ENCODE data around the gene RAB3B.

Gene RAB3B

DNA sequence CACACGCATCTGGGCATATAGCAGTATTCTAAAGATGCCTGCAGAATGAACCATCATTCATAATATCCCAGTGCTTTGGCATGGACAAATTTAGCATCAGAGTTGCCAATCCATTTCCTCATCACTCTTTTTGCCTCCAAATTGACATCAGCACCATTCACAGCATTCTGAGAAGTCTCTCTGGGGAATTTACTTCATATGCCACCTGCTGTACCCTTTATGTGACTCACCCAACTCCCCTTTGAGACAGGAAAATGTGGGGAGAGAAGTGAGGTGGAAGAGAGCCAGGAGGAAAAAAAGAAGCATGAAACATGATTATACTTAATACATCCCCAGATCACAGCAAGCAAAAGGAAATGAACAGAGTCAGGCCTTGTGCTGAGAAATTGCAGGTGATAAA, 37.4 kb downstream of the RAB3B start:
- TF ChIP-seq SPI1 (IDR thresholded peaks at IDR 0.05; ENCODE audit: borderline replicate concordance, low read depth) (no peak), GABPA (IDR thresholded peaks at IDR 0.05; ENCODE audit: low read depth) (no peak), POLR2AphosphoS5 (IDR thresholded peaks at IDR 0.05; ENCODE audit: low read depth) (no peak)
- TF ChIP-seq, protein P1, sequence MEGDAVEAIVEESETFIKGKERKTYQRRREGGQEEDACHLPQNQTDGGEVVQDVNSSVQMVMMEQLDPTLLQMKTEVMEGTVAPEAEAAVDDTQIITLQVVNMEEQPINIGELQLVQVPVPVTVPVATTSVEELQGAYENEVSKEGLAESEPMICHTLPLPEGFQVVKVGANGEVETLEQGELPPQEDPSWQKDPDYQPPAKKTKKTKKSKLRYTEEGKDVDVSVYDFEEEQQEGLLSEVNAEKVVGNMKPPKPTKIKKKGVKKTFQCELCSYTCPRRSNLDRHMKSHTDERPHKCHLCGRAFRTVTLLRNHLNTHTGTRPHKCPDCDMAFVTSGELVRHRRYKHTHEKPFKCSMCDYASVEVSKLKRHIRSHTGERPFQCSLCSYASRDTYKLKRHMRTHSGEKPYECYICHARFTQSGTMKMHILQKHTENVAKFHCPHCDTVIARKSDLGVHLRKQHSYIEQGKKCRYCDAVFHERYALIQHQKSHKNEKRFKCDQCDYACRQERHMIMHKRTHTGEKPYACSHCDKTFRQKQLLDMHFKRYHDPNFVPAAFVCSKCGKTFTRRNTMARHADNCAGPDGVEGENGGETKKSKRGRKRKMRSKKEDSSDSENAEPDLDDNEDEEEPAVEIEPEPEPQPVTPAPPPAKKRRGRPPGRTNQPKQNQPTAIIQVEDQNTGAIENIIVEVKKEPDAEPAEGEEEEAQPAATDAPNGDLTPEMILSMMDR (IDR thresholded peaks at IDR 0.05; ENCODE audit: insufficient read depth, low read length): no peak
- TF ChIP-seq, protein P2, sequence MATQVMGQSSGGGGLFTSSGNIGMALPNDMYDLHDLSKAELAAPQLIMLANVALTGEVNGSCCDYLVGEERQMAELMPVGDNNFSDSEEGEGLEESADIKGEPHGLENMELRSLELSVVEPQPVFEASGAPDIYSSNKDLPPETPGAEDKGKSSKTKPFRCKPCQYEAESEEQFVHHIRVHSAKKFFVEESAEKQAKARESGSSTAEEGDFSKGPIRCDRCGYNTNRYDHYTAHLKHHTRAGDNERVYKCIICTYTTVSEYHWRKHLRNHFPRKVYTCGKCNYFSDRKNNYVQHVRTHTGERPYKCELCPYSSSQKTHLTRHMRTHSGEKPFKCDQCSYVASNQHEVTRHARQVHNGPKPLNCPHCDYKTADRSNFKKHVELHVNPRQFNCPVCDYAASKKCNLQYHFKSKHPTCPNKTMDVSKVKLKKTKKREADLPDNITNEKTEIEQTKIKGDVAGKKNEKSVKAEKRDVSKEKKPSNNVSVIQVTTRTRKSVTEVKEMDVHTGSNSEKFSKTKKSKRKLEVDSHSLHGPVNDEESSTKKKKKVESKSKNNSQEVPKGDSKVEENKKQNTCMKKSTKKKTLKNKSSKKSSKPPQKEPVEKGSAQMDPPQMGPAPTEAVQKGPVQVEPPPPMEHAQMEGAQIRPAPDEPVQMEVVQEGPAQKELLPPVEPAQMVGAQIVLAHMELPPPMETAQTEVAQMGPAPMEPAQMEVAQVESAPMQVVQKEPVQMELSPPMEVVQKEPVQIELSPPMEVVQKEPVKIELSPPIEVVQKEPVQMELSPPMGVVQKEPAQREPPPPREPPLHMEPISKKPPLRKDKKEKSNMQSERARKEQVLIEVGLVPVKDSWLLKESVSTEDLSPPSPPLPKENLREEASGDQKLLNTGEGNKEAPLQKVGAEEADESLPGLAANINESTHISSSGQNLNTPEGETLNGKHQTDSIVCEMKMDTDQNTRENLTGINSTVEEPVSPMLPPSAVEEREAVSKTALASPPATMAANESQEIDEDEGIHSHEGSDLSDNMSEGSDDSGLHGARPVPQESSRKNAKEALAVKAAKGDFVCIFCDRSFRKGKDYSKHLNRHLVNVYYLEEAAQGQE (IDR thresholded peaks at IDR 0.05; ENCODE audit: insufficient replicate concordance, low read depth): no peak
- no peak for DNase-seq (ENCODE audit: low read depth in 1 of 2, low spot score in 1 of 2)
- Histone ChIP-seq H3K27ac (replicated peaks) (no peak overlapping the region), H3K4me3 (replicated peaks; ENCODE audit: insufficient read depth, low read length) (no peak overlapping the region), H3K27me3 (ENCODE audit: insufficient read depth, poor library complexity, severe bottlenecking) (no peaks in the 10 kb centered on the region)

DNA sequence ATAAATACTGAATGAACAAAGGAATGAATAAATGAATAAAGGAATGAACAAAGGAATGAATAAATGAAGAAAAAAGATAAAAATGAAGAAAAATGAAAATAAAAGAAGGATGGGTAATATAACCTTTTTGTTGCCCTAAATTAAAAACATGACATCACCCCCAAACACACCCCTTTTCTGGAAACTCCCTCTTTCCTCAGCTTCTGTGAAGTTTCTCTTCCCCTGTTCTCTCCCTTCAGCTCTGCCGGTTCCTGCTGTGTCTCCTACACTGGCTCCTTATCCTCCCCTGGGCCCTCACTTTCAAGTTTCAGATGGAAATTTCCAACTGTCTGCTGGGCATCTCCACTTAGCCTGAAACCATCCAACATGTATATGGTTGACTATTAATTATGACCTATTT, 37.9 kb downstream of the RAB3B start:
- TF ChIP-seq, protein P2 (IDR thresholded peaks at IDR 0.05; ENCODE audit: insufficient replicate concordance, low read depth): no peak
- TF ChIP-seq POLR2AphosphoS5 (IDR thresholded peaks at IDR 0.05; ENCODE audit: low read depth) (no peak), GABPA (IDR thresholded peaks at IDR 0.05; ENCODE audit: low read depth) (no peak), SPI1 (IDR thresholded peaks at IDR 0.05; ENCODE audit: borderline replicate concordance, low read depth) (no peak)
- TF ChIP-seq, protein P1 (IDR thresholded peaks at IDR 0.05; ENCODE audit: insufficient read depth, low read length): no peak
- H3K27me3 ChIP-seq (ENCODE audit: insufficient read depth, poor library complexity, severe bottlenecking): no peaks in the 10 kb centered on the region

DNA sequence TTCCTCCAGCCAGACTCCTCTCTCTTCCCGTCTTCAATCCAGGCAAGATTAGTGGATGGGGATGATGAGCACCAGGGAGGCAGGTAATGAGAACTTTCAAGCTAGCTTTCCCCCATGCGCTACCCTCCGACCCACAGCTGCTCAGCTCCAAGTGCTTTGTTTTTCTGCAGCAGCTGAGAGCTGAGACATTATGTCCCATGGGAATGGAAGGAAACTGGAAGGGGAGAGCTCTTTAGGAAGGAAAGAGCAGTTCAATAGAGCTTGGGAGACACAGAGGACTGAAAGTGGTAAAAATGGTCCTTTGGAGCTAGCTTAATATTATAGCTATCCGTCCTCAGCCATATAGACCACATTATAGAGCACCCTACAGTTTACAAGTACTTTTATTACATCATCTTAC, 39.8 kb downstream of the RAB3B start:
- TF ChIP-seq, protein P1 (IDR thresholded peaks at IDR 0.05; ENCODE audit: insufficient read depth, low read length): no peak
- TF ChIP-seq, protein P2 (IDR thresholded peaks at IDR 0.05; ENCODE audit: insufficient replicate concordance, low read depth): no peak
- no peak for TF ChIP-seq GABPA (IDR thresholded peaks at IDR 0.05; ENCODE audit: low read depth)
- TF ChIP-seq POLR2AphosphoS5 (IDR thresholded peaks at IDR 0.05; ENCODE audit: low read depth): no peak
- TF ChIP-seq SPI1 (IDR thresholded peaks at IDR 0.05; ENCODE audit: borderline replicate concordance, low read depth): no peak
- Histone ChIP-seq H3K27me3 (ENCODE audit: insufficient read depth, poor library complexity, severe bottlenecking) (no peaks in the 10 kb centered on the region), H3K27ac (replicated peaks) (no peak overlapping the region), H3K4me3 (replicated peaks; ENCODE audit: insufficient read depth, low read length) (no peak overlapping the region)
- no peak for DNase-seq (ENCODE audit: low read depth in 1 of 2, low spot score in 1 of 2)

More for the DNA sequence above, 37.9 kb downstream of the RAB3B start:
- no peak for DNase-seq (ENCODE audit: low read depth in 1 of 2, low spot score in 1 of 2)
- Histone ChIP-seq H3K27ac (replicated peaks) (no peak overlapping the region), H3K4me3 (replicated peaks; ENCODE audit: insufficient read depth, low read length) (no peak overlapping the region)
